ENCODE data around the gene ANKRD28. TPM values are rescaled to one million over a fixed set of nuclear protein-coding genes. Genes with fewer than 3 reads are reported as not detected.

The ANKRD28 gene
- total RNA-seq, 1 experiment from 2014 or later: 89.3 TPM

DNA sequence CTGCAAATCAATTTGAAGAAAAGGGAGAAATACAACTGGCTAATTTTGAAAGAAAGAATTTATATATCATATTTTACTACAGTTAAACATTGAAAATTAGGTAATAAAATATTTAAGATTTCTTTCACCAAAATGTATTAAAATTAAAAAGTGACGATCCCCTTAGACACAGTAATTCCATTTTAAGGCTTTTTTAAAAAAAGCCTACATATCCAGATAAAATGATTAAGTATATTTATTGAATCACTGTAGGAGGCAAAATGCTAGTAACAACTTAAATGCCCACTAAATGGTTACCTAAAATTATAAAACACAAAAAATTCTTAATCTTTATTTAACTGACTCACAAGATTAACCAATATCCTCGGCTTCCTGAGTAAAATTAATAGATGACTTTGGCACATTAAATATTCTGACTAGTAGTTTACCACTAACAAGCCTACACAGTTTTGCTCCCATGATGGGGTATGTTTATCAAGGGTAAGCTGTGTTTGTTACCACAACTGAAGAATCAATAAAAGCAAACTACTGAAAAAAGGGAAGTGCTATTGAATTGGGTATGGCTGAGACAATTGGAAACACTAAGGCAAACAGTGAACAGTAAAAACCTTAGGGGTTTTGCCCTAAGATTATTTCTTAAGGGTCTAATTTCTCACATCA, 28.4 kb downstream of the ANKRD28 start:
- no peak overlapping the region for H3K4me3 ChIP-seq (ENCODE audit: low read depth in 2 of 2, low read length in 2 of 2)
- no peak for ATAC-seq
- peaks cover 2% of the 10 kb centered on the region; the same call in 1 of the 2 replicates for H3K36me3 ChIP-seq (ENCODE audit: control insufficient read depth, insufficient read depth, low read length)
- ChIA-PET CTCF (no interaction called here), POLR2A (interaction anchor here (0.6 kb wide), 2 partner anchors 18 to 131 kb away, joined by 3 to 8 read pairs; no protein-coding TSS in a partner anchor)
- H3K27ac ChIP-seq (ENCODE audit: low read length): peak overlapping the region; percentile 88
- intact Hi-C loops (cut with micrococcal nuclease; ENCODE audit: unreplicated experiment) (no loop called here), in situ Hi-C loops (cut with HindIII; ENCODE audit: low pct_unique_long_range_greater_than_20kb, low sequenced_read_pairs) (no loop called here)
- peaks cover 34% of the 10 kb centered on the region for H3K4me1 ChIP-seq (ENCODE audit: control insufficient read depth, insufficient read depth, low read length)
- H3K27me3 ChIP-seq (ENCODE audit: control insufficient read depth, insufficient read depth, low read length): no peaks in the 10 kb centered on the region
- no TSS peak for BruUV-seq (replicated peaks)
- no peak for DNase-seq (ENCODE audit: low read depth, low spot score)
- TF ChIP-seq, protein P1, sequence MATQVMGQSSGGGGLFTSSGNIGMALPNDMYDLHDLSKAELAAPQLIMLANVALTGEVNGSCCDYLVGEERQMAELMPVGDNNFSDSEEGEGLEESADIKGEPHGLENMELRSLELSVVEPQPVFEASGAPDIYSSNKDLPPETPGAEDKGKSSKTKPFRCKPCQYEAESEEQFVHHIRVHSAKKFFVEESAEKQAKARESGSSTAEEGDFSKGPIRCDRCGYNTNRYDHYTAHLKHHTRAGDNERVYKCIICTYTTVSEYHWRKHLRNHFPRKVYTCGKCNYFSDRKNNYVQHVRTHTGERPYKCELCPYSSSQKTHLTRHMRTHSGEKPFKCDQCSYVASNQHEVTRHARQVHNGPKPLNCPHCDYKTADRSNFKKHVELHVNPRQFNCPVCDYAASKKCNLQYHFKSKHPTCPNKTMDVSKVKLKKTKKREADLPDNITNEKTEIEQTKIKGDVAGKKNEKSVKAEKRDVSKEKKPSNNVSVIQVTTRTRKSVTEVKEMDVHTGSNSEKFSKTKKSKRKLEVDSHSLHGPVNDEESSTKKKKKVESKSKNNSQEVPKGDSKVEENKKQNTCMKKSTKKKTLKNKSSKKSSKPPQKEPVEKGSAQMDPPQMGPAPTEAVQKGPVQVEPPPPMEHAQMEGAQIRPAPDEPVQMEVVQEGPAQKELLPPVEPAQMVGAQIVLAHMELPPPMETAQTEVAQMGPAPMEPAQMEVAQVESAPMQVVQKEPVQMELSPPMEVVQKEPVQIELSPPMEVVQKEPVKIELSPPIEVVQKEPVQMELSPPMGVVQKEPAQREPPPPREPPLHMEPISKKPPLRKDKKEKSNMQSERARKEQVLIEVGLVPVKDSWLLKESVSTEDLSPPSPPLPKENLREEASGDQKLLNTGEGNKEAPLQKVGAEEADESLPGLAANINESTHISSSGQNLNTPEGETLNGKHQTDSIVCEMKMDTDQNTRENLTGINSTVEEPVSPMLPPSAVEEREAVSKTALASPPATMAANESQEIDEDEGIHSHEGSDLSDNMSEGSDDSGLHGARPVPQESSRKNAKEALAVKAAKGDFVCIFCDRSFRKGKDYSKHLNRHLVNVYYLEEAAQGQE (IDR thresholded peaks at IDR 0.05; ENCODE audit: insufficient read depth in 1 of 2, low read depth in 2 of 2, low read length in 1 of 2): no peak
- TF ChIP-seq POLR2AphosphoS5 (IDR thresholded peaks at IDR 0.05; ENCODE audit: low read depth, low read length): no peak
- TF ChIP-seq, protein P2, sequence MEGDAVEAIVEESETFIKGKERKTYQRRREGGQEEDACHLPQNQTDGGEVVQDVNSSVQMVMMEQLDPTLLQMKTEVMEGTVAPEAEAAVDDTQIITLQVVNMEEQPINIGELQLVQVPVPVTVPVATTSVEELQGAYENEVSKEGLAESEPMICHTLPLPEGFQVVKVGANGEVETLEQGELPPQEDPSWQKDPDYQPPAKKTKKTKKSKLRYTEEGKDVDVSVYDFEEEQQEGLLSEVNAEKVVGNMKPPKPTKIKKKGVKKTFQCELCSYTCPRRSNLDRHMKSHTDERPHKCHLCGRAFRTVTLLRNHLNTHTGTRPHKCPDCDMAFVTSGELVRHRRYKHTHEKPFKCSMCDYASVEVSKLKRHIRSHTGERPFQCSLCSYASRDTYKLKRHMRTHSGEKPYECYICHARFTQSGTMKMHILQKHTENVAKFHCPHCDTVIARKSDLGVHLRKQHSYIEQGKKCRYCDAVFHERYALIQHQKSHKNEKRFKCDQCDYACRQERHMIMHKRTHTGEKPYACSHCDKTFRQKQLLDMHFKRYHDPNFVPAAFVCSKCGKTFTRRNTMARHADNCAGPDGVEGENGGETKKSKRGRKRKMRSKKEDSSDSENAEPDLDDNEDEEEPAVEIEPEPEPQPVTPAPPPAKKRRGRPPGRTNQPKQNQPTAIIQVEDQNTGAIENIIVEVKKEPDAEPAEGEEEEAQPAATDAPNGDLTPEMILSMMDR (IDR thresholded peaks at IDR 0.05): no peak
- TF ChIP-seq SIN3A (IDR thresholded peaks at IDR 0.05; ENCODE audit: borderline replicate concordance, insufficient read depth, low read depth, low read length): no peak
- TF ChIP-seq TCF7L2 (IDR thresholded peaks at IDR 0.05; ENCODE audit: low read depth, low read length): no peak
- no peaks in the 10 kb centered on the region for H3K9me3 ChIP-seq (ENCODE audit: control insufficient read depth, insufficient read depth, low read depth, low read length)

DNA sequence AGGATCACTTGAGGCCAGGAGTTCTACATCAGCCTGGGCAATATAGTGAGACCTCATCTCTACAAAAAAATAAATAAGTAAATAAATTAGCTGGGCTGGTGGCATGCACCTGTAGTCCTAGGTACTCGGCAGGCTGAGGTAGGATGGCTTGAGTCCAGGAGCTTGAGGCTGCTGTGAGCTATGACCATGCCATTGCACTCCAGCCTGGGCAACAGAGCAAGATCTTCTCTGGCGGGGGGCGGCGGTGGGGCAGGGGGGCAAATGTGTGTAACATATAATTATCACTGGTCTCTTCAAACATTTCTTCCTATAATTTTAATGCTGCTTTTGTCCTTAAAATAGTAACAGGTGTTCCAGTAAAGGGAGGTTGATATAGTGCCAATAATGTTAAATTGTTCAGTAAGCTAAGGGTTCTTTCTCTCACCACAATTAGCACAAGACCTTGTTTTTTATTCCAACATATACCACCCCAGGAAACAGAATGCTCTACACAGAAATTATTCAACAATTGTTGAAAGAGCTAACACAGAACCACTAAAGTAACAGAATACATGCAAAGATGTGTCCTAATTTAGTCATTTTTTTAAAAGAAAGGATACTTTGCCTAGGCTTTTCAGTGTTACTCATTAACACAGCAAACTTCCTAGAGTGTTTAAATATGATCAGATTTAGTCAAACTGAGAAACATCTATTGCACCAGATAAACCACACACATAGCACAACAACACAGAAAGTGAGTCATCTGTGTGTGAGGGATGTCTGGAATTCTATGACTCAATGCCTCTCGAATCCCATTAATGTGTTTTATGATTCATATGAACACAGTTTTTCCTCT, 29.1 kb downstream of the ANKRD28 start:
- POLR2A ChIA-PET: interaction anchor here (0.6 kb wide), 2 partner anchors 18 to 131 kb away, joined by 3 to 8 read pairs; no protein-coding TSS in a partner anchor
- DNase-seq (ENCODE audit: low read depth, low spot score): peak; percentile 83
- TF ChIP-seq, protein P1 (IDR thresholded peaks at IDR 0.05; ENCODE audit: insufficient read depth in 1 of 2, low read depth in 2 of 2, low read length in 1 of 2): no peak
- TF ChIP-seq, protein P2 (IDR thresholded peaks at IDR 0.05): no peak
- TF ChIP-seq TCF7L2 (IDR thresholded peaks at IDR 0.05; ENCODE audit: low read depth, low read length): no peak
- 0 out of 2 replicates have a peak, but pooled peaks have one; percentile 24 for TF ChIP-seq POLR2AphosphoS5 (IDR thresholded peaks at IDR 0.05; ENCODE audit: low read depth, low read length)
- Histone ChIP-seq H3K4me3 (ENCODE audit: low read depth in 2 of 2, low read length in 2 of 2) (no peak overlapping the region), H3K9me3 (ENCODE audit: control insufficient read depth, insufficient read depth, low read depth, low read length) (no peaks in the 10 kb centered on the region), H3K27ac (ENCODE audit: low read length) (peak overlapping the region; percentile 88), H3K36me3 (ENCODE audit: control insufficient read depth, insufficient read depth, low read length) (peaks cover 6% of the 10 kb centered on the region; the same call in 1 of the 2 replicates), H3K27me3 (ENCODE audit: control insufficient read depth, insufficient read depth, low read length) (no peaks in the 10 kb centered on the region), H3K4me1 (ENCODE audit: control insufficient read depth, insufficient read depth, low read length) (peaks cover 34% of the 10 kb centered on the region)
- CTCF ChIA-PET: interaction anchor here (0.6 kb wide), 1 partner anchor 51 kb away, joined by 4 read pairs; no protein-coding TSS in a partner anchor
- in situ Hi-C loops (cut with HindIII; ENCODE audit: low pct_unique_long_range_greater_than_20kb, low sequenced_read_pairs) (no loop called here), intact Hi-C loops (cut with micrococcal nuclease; ENCODE audit: unreplicated experiment) (no loop called here)
- no TSS peak for BruUV-seq (replicated peaks)
- peak; percentile 91 for ATAC-seq
